Fibroblast of lung (primary cell): ENCODE data around the gene SEMA3B. TPM values are rescaled to one million over a fixed set of nuclear protein-coding genes. Genes with fewer than 3 reads are reported as not detected.

ENCODE experiments used
- DNase-seq, 2 donors: peaks; one replicate each; pipeline versions ENCODE4 v3.0.0 to v3.0.0-alpha.2; 2010; ENCODE audit warnings: low read depth in 2 of 2
- H2AFZ ChIP-seq: 2 replicates; pipeline ENCODE4 v1.5.1; 2012; ENCODE audit warnings: low read length, control low read depth, inconsistent platforms
- H3K27ac ChIP-seq: 2 replicates; pipeline ENCODE4 v1.5.1; 2011; ENCODE audit warnings: low read length, control low read depth; ENCODE audit not compliant: insufficient read depth
- H3K27me3 ChIP-seq: 2 replicates; pipeline ENCODE4 v1.5.1; 2011; ENCODE audit warnings: mild to moderate bottlenecking, low read length; ENCODE audit not compliant: control insufficient read depth, insufficient read depth
- H3K36me3 ChIP-seq: 2 replicates; pipeline ENCODE4 v1.5.1; 2011; ENCODE audit warnings: low read length; ENCODE audit not compliant: control insufficient read depth, insufficient read depth
- H3K4me1 ChIP-seq: 2 replicates; pipeline ENCODE4 v1.5.1; 2011; ENCODE audit warnings: low read length; ENCODE audit not compliant: control insufficient read depth, insufficient read depth; ENCODE audit errors: extremely low read depth
- H3K4me2 ChIP-seq: 2 replicates; pipeline ENCODE4 v1.5.1; 2011; ENCODE audit warnings: low read length, control low read depth; ENCODE audit not compliant: insufficient read depth; ENCODE audit errors: extremely low read depth
- H3K4me3 ChIP-seq, 4 experiments: fragments of 200-600 bp in 1 of 4; sonication (generic) in 1 of 4; replicated peaks in 1 of 4; 2 replicates each; pipeline ENCODE4 v1.5.1; 2011 to 2016; ENCODE audit warnings: low read length in 4 of 4, low read depth in 3 of 4, mild to moderate bottlenecking in 3 of 4, control low read depth in 2 of 4, inconsistent platforms in 1 of 4, mixed read lengths in 1 of 4; ENCODE audit not compliant: insufficient read depth in 1 of 4; ENCODE audit errors: control extremely low read depth in 1 of 4
- H3K79me2 ChIP-seq: 2 replicates; pipeline ENCODE4 v1.5.1; 2012; ENCODE audit warnings: mild to moderate bottlenecking, low read length, inconsistent platforms; ENCODE audit not compliant: control insufficient read depth, insufficient read depth
- H3K9ac ChIP-seq: 2 replicates; pipeline ENCODE4 v1.5.1; 2011; ENCODE audit warnings: mild to moderate bottlenecking, low read length, control low read depth; ENCODE audit not compliant: insufficient read depth
- H3K9me3 ChIP-seq: 2 replicates; pipeline ENCODE4 v1.5.1; 2012; ENCODE audit warnings: low read depth, low read length; ENCODE audit not compliant: control insufficient read depth, insufficient read depth
- H4K20me1 ChIP-seq: 2 replicates; pipeline ENCODE4 v1.5.1; 2011; ENCODE audit warnings: low read length; ENCODE audit not compliant: control insufficient read depth, insufficient read depth; ENCODE audit errors: extremely low read depth
- EZH2 ChIP-seq: IDR thresholded peaks from 2 replicates; pipeline ENCODE4 v1.5.1; 2012; ENCODE audit warnings: low read length, control low read depth, mild to moderate bottlenecking; ENCODE audit errors: missing control alignments
- polyA plus RNA-seq, 2 donors: library from polyadenylated mRNA; depleted of rRNA in 1 of 2; stranded (reverse) in 1 of 2; unstranded in 1 of 2; fragments of >200 nt; gene quantifications; 2 replicates each; pipeline ENCODE4 v1.2.1, GENCODE V29; 2011 to 2012; ENCODE audit warnings: missing spikeins in 1 of 2
- total RNA-seq: library from RNA; depleted of rRNA; stranded (reverse); fragments of >200 nt; gene quantifications from 2 replicates; pipeline ENCODE4 v1.2.1, GENCODE V29; 2014
- TF ChIP-seq, protein P1 (sequence below), 2 donors: IDR thresholded peaks in 1 of 2; conservative IDR thresholded peaks in 1 of 2; 1 replicate in 1 of 2; 2 replicates in 1 of 2; pipeline ENCODE4 v1.5.1; 2011 to 2012; ENCODE audit warnings: low read length in 2 of 2, control low read depth in 1 of 2, inconsistent platforms in 1 of 2, low read depth in 1 of 2, mild to moderate bottlenecking in 1 of 2

The SEMA3B gene
- total and polyA plus RNA-seq, 2 donors (not counting 1 experiment from before 2014, with no cell fraction given): 23.5 to 85.2 TPM

GRCh38 chr3:50286322-50287227 is 17.6 kb downstream of the SEMA3B start:
- H3K27me3 ChIP-seq: no peaks in the 10 kb centered on the region
- H4K20me1 ChIP-seq: no peaks in the 10 kb centered on the region
- no peaks in the 10 kb centered on the region for H3K4me1 ChIP-seq
- H3K4me2 ChIP-seq: no peak overlapping the region
- DNase-seq: no peak
- H3K79me2 ChIP-seq: peaks cover 15% of the 10 kb centered on the region
- peaks cover 14% of the 10 kb centered on the region for H3K36me3 ChIP-seq
- H2AFZ ChIP-seq: no peak overlapping the region
- TF ChIP-seq EZH2: no peak
- TF ChIP-seq, protein P1, sequence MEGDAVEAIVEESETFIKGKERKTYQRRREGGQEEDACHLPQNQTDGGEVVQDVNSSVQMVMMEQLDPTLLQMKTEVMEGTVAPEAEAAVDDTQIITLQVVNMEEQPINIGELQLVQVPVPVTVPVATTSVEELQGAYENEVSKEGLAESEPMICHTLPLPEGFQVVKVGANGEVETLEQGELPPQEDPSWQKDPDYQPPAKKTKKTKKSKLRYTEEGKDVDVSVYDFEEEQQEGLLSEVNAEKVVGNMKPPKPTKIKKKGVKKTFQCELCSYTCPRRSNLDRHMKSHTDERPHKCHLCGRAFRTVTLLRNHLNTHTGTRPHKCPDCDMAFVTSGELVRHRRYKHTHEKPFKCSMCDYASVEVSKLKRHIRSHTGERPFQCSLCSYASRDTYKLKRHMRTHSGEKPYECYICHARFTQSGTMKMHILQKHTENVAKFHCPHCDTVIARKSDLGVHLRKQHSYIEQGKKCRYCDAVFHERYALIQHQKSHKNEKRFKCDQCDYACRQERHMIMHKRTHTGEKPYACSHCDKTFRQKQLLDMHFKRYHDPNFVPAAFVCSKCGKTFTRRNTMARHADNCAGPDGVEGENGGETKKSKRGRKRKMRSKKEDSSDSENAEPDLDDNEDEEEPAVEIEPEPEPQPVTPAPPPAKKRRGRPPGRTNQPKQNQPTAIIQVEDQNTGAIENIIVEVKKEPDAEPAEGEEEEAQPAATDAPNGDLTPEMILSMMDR (conservative IDR thresholded peaks at IDR 0.05 in 1 of 2, IDR thresholded peaks at IDR 0.05 in 1 of 2; ENCODE audit: low read depth in 1 of 2, low read length in 2 of 2): no peak
- no peak overlapping the region for H3K9ac ChIP-seq
- no peak overlapping the region for H3K4me3 ChIP-seq
- H3K27ac ChIP-seq: no peak overlapping the region
- no peaks in the 10 kb centered on the region for H3K9me3 ChIP-seq

GRCh38 chr3:50287262-50287661 is 18.3 kb downstream of the SEMA3B start:
- Histone ChIP-seq H2AFZ (no peak overlapping the region), H3K27ac (no peak overlapping the region), H3K9me3 (no peaks in the 10 kb centered on the region), H3K36me3 (peaks cover 14% of the 10 kb centered on the region), H3K4me1 (no peaks in the 10 kb centered on the region), H3K4me3 (no peak overlapping the region), H3K4me2 (no peak overlapping the region), H3K79me2 (peaks cover 19% of the 10 kb centered on the region), H4K20me1 (no peaks in the 10 kb centered on the region), H3K9ac (no peak overlapping the region), H3K27me3 (no peaks in the 10 kb centered on the region)
- TF ChIP-seq EZH2: no peak
- TF ChIP-seq, protein P1 (conservative IDR thresholded peaks at IDR 0.05 in 1 of 2, IDR thresholded peaks at IDR 0.05 in 1 of 2; ENCODE audit: low read depth in 1 of 2, low read length in 2 of 2): no peak
- no peak for DNase-seq

DNA sequence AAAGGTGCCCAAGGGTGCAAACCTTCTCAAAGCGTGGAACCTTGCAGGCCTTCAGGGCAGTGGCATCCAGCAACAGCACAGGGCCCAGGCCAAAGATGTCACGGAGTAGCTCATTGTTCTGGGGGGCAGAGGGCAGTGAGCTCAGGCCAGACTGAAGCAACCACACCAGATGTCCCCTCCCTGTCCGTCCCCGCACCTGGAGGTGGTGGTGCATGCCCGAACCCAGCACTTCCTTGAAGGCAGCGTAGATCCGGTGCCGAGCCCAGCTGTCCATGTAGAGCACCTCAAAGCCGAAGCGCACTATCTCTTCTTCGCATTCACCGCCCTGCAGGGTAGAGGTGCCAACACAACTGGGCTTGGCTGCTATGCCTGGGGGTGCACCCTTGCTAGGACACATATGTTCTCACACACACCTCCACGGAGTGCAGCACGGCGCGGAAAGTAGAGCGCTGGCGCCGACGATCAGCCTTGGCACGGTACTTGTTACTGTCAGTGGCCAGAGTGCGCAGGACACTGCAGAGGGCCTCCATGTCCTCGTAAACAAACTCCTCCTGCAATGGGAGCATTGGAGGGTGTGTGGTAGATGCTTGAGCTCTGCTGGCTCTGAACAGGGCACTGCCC is 19.6 kb downstream of the SEMA3B start:
- no peak overlapping the region for H2AFZ ChIP-seq
- H3K4me2 ChIP-seq: no peak overlapping the region
- H4K20me1 ChIP-seq: no peaks in the 10 kb centered on the region
- H3K36me3 ChIP-seq: peaks cover 14% of the 10 kb centered on the region
- no peak overlapping the region for H3K27ac ChIP-seq
- DNase-seq: no peak
- H3K9ac ChIP-seq: no peak overlapping the region
- peaks cover 19% of the 10 kb centered on the region for H3K79me2 ChIP-seq
- H3K27me3 ChIP-seq: no peaks in the 10 kb centered on the region
- H3K4me1 ChIP-seq: peaks cover 5% of the 10 kb centered on the region
- TF ChIP-seq EZH2: no peak
- TF ChIP-seq, protein P1 (conservative IDR thresholded peaks at IDR 0.05 in 1 of 2, IDR thresholded peaks at IDR 0.05 in 1 of 2; ENCODE audit: low read depth in 1 of 2, low read length in 2 of 2): no peak
- H3K9me3 ChIP-seq: no peaks in the 10 kb centered on the region
- H3K4me3 ChIP-seq: no peak overlapping the region
